Fibroblast of skin of left quadriceps (primary cell): ENCODE measurements around the gene LCOR.

ENCODE experiments used
- DNase-seq, 2 experiments: peaks; one replicate each; pipeline ENCODE4 v3.0.0-alpha.2; 2013; ENCODE audit warnings: low read depth in 2 of 2

LCOR gene

DNA sequence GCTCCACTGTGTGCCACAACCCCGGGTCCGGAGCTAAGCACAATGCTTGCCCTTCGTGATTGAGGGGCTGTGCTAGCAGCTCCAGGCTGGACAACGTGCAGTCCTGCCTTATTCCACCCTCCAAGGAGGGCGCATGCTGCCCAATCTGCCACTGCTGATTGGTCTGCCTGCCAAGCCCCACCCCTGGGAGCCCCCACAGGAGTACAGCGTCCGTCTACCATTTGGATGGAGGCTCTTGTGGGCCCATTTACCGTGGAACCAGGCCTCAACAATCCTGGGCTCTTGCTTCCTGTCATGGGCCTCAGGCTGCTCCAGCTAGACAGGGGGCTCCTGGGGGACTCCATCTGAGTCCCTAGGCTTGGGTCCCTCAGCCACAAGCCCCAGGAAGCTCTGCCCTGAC lies 180.4 kb downstream of the LCOR start:
- no peak for DNase-seq

DNA sequence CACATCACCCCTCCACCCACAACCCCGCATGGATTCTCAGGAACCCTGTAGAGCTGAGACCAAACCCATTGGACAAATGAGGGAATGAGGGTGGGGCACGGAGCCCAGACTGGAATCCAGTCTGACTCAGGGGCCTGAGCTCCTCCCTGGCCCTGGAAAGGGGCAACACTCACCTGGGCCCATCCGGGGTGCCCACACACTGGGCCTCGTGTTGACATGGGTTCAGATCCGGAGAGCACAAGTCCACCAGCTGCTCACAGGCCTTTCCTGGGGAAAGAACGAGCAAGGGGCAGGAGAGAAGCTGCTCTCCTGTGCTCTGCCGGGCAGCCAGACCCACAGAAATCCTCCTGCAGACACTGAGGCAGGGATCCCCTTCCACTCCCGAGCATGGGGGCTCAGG lies 181.5 kb downstream of the LCOR start:
- DNase-seq: no peak

DNA sequence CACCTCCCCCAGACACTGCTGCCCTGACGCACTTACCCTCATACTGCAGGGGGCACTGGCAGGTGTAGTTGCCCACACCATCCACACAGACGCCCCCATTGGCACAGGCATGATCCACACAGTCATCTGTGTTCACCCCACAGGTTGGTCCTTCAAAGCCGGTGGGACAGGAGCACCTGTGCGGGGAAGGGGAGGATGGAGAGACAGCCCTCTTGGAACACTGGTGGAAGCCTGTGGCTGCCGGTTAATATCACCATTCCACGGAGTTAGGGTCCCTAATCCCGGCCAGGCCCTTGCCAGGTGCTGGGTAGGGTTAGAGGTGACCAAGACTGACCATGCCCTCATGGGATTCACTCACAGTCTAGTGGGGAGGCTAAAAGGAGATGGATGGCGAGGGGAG lies 181.9 kb downstream of the LCOR start:
- DNase-seq: no peak

DNA sequence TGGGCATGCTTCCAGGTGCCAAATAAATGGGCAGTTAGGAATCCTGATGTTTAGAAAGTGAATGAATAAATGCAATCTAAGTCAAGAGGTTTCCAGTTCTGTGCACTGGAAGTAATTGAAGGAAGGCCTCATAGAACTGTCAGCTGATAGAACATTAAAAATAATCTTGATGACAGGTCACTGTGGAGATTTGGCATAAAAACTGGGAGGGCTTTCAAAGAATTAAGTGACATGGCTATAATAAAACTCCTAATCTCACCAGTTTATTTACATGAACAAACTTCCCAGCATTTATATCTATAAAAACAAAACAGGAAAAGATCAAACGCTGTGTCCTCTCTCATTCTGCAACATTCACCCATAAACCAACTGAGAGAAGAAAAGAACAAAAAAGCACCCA lies 183.1 kb downstream of the LCOR start:
- DNase-seq: no peak

DNA sequence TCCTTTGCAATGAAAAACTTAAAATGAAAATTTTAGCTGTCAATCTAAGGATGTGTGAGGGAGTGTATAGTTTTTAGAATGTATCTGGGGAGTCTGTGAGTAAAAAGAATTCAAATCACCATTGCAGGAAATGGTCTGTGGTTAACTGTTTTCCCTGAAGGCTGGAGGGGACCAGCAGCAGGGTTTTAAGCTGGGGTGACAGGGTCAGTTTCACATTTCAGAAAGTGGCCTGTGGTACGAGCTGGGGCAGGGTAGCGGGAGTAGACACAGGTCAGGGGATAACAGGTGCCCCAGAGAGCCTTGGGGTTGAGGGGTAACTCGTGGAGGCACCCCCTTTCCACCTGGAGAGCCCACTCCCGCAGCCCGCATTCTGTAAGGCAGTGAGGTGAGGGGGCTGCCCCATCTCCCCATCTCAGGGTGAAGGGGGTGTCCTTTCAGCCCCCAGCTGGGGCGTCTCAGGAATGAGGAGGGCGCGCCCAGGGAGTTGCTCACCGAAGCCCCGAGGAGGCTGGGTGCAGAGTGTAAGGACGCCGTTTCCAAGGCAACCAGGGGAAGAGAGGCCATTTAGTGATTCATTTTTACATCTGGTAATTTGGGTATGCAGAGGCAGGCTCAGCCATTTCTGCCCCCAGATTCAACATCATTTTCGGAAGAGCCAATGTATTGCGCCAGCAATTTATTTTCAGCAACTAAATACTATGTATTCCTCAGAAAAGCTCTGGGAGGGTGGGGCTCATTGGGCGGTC lies 184.8 kb downstream of the LCOR start:
- DNase-seq: no peak

DNA sequence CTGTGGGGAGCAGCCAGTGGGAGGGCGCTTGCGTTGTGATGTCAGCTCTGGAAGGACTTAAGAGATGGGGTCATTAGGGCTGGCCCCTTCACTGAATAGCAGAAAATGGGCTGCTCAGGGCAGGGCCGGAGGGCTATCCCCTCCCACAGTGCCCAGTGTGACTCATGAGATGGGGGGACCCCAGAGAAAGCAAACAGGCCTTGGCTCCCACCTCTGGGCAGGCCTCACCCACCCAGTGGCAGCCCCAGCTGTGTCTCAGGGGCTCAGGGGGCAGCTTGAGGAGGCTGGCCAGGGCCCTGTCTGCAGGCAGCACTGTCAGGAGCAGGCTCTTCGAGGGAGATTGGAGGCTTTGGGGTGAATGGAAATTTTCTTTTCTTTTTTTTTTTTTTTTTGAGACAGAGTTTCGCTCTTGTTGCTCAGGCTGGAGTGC lies 185.4 kb downstream of the LCOR start:
- no peak for DNase-seq

DNA sequence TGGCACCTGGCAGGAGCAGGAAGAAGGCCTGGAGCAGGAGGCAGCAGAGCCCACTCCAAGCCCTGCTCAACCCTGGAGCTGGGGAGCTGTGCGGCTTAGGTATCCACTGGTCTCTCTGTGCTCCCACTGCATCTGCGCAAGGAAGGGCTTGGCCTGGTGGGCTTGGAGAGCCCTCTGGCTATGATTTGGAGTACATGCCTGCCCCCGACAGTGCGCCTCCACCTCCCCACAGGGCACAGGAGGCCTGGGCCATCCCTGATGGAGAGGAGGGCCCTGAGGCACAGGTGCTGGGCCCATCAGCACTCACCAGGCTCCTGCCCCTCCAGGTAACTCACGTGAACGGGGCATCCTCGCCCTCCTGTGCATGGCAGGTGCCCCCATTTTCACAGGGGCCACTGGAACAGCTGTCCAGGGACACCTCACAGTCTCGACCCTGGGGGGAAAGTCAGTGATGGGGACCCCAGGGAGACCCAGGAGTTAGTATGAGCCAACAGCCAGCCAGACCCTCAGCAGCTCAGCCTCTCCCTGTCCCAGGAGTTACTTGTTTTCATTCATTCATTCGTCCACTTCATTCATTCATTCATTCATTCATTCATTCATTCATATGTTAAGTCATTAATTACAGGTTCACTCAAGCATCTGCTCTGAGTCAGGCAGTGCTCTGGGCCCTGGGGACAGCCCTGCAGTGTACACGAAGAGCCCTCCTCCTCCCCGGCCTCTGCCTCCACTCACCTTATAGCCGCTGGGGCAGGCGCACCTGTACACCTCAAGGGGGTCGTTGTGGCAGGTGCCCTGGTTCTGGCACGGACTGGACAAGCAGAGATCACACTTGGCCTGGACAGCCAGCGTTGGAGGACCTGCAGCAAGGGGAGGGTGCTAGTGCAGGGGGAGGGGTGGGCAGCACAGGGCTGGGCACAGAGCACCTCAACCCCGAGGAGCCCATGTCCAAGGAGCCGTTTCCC lies 186.4 kb downstream of the LCOR start:
- DNase-seq: no peak

DNA sequence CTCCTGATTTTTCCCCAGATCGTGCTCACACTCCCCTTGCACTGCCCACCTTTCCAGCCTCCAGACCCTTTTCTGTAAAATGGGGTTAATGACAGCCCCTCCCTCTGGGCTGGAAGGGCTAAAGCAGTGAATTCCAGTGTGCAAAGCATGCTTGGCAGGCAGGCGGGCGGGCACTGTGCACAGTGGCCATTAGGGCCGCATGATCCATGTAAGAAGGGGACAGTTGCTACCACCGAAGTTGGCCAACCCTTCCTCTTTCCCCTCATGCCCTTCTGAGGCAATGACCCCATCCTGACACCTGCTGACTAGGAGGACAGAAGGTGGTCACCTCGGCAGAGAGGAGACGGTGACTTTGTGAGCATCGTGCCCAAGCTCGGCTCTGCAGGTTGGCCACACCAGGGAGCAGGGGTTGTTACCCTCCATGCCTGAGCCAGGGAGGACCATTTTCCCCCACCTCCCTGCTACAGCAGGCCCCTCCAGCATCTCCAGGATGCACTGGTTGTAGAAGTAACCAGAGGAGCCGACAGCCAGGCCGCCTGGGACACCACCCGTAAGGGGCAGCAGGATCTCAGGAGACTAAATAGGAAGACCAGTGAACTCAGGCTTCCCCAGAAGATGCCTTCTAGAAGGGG lies 187.2 kb downstream of the LCOR start:
- no peak for DNase-seq

DNA sequence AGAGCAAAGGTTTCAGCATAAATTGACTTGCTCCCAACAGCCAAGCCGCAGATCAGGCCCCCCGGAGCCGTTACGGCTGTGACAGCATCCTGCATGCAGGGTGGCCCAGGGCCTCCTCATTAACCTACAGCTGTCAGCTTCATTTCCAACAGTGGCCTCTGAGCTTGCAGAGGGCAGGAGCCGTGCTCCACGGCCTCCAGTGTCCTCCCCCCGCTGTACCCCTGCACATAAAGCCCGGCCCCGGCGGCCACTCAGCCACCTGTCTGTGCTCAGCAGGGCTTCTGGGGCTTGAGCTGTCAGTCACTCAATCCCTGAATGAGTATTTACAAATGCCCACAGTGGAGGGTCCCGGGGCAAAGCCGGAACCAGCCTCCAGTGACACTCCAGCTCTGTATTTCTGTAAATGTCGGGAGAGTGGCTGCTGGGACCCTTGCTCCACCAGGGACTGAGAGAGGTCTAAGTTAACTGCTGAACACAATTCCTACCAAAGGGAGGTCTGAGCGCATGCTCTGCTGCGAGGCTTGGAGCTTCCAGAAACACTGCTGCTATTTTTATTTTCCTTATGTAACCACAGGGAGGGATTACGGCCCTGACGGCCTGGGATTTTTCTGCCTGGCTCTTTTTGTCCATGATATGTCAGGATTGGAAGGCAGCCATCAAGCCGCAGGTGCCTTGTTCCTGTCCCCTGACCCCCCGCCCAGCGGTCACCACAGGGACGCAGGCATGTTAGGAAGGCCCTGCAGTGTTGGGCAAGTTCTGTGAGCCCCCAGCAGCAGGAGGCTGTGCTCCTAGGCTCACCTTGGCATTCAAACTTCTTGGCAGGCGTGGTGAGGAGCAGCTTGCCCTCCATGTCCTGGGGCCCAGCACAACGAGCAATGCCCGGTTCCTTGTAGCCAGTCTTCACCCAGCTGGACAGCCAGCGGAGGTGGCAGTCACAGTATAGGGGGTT lies 188.6 kb downstream of the LCOR start:
- no peak for DNase-seq

DNA sequence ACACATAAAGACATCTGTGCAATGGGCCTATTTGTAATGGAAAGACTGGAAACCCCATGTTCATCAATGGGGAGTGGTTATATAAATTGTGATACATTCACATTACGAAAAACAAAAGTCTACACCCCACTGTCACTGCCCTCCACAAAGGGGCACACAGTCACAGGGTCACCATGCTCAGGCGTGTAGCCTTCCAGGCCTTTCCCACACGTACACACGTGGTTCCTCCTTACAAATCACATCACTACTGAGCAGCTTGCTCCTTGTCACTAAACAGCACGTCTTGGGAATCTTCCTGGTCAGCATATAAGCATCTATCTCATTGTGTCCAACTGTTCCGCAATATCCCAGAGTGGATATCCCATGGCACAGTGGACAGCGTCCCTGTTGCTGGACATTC lies 190.5 kb downstream of the LCOR start:
- no peak for DNase-seq

DNA sequence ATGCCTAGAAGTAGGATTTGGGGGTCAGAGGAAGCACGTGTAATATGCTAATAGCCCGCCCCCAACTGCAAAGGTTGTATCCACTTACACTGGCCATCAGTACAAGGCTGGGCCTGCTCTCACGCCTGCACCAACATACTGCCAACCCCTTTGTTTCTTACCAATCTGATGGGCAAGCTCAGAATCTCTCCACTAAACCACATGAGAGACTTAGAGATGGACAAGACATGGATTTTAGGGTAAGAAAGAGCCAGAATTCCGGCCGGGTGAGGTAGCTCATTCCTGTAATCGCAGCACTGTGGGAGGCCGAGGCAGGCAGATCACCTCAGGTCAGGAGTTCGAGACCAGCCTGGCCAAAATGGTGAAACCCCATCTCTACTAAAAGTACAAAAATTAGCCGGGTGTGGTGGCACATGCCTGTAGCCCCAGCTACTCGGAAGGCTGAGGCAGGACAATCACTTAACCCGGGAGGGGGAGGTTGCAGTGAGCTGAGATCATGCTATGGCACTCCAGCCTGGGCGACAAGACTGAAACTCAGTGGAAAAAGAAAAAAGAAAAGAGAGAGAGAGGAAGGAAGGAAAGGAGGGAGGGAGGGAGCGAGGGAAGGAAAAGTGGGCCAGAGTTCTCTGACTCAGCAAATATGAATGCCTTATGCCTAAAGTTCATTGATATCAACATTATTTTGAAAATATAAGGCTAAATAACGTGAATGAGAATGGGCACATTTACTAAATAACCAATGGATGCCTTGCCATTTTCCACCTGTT lies 191.5 kb downstream of the LCOR start:
- DNase-seq: no peak

DNA sequence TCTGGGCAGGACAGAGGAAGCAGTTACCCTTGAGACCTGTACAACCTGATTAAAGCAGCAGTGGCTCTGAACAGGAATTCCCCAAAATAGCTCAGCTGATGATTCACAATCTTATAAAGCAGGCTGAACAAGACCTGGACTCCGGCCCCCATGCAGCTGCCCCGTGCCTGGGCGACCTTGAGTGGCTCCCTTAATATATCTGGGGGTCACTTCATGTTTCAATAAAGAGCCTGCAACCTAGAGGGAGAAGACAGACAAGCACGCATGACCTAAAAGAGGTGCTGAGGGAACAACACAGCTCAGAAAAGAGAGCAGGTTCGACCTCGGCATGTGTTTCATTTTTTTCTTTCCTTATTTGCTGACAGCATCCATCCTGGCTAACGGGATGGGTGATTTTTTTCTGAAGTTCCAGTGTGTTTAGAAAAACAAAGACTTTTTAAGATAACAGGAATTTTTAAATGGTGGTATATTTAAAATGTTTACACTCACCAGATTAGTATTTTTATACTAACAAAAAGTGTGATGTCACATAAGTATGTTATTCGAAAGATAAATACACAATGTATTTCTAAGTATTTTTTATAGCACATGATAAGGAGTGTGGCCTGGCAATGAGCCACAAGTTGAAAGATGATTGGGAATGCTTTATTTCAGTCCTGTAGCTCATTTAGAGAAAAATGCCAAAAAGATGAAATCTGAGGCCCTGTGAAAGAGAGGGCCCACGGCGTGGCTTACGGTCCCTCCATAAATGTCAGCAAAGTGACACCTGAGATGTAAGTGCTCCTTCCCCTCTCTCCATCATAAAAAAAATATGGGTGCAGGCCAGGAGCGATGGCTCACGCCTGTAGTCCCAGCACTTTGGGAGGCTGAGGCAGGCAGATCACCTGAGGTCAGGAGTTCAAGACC lies 192.3 kb downstream of the LCOR start:
- peak in 1 of 2 experiments; percentile 34 for DNase-seq

DNA sequence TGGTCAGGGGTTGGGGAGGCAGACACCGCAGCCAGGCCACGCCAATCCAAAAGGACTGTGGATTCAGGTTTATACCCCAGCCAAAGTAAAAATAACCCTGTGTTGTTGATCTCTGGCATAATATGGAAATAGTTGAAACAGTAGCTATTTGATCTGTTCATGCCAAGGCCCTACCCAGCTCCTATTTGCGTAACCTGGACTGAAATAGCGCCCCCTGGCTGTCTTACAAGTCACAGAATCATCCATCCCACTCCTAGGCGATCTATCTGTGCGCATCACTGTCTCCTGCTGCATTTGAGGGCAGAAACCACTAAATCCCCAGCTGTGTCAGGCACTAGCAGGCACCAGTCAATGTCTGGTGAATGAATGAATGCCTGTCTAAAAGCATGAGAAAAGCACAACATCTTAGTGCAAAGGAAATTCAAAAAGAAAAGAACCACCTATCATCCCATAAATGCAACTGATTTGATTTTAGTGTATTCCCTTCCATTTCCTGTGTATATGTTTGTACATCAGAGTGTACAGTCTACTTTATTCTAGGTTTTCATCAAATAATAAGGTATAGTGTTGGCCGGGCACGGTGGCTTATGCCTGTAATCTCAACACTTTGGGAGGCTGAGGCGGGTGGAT lies 193.6 kb downstream of the LCOR start:
- no peak for DNase-seq

DNA sequence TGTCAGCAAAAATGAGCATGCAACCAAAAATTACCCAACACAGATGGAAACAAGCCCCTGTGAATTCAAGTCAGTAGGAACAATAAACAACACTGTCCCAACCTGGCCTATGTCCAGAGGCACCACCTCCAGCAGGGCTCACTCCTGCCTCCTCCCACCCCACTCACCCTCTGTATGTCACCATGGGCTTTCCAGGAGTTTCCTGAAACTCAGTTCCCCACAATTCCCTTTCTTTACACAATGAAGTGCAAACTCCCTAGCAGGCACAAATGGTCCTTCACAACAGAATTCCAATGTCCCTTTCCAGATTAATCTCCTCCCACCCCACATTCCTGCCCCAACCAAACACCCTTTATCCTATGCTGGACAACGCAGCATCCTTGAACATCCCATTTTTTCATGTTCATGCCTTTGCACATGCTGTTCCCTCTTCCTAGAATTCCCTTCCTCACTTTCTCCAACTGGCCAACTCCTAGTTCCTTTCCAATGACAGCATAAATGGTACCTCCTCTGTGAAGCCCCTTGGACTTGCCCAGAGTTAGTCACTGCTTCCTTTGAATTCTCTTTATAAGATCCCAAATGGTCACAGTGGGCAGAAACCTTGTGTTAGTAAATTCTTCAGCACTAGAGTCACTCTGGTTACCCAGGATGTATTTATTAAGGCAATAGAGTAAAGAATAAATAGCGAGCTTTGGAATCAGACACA lies 196.2 kb downstream of the LCOR start:
- DNase-seq: no peak

DNA sequence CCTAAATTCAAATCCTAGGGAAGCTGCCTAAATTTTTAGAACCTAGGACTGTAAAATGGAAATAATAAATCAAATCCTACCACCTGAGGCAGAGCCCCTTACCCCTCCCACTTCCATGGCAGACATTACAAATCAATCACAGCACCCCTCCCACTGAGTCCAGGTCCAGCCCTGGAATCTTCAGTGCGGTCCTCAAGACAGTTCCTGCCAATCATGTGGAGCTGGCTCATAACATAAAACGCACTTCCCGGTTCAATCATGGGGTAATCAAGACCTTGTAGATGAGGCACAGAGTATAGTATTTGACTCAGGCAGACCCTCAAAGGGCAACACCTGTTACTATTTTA lies 196.7 kb downstream of the LCOR start:
- no peak for DNase-seq

DNA sequence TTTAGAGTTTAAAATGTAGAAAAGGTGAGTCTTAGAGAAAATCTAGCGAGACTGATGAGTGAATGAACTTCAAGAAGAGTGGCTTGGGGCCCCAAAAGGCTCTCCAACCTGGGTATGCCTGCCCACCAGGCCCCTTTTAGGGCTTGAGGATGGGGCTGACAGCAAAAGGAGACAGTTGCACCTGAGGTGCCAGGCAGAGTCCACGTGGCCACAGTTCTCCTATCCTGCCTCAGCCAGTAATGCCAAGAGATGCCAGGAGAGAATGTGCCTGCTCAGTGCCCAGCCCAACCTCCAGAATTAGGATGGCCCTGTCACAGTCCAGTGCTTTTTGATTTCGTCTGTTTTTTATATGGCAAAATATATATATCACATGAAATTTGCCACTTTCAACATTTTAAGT lies 197.2 kb downstream of the LCOR start:
- no peak for DNase-seq

DNA sequence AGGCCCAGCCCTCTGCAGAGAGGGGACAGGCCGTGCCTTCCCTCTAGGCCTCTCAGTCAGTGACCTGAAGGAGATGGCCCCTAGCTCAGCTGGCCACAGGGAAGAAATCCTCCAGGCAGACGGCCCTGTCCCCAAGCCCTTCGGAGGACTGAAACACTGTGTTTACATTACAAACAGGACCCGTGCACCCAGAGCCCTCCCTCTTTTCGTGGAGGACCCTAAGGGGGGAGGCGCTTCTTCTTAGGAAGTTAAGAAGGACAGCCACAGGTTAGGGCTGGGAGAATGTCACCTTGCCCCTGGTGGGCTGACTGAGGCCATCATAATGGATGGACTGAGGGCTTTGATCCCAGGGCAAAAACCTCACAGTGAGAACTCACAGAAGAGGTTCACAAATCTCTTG lies 198.8 kb downstream of the LCOR start:
- DNase-seq: no peak

DNA sequence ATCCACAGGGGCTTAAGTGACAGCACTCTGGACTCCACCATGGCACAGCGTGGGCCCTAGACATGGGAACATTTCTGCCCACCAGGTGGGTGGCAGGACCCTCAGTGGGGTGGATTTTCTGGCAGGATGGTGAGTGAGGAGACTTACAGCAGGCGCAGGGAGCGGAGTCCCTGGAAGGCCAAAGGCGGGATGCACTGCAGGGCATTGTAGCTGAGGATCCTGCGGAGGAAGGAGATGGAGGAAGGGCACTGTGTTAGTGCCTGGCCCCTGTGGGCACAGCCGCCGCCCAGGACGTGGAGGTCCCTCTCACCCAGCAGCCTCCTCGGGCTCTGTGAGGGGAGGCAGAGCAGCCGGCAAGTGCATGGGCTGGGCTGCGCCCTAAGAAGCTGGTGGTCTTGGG lies 199.4 kb downstream of the LCOR start:
- no peak for DNase-seq

DNA sequence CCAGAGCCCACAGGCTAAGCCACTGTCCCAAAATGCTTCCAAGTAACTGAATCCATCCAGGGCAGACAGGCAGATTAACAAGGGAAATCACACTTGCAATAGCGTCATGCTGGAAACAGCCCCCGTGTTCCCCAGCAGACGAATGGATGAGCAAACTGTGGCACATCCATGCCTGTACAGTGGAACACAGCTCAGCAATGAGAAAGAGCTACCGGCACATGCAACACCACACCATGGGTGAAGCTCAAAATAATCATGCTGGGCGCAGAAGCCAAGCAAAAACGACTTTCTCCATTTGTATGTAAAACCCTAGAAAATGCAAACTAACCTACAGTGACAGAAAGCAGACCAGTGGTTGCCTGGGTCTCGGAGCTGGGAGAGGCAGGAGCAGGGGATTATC lies 200.5 kb downstream of the LCOR start:
- DNase-seq: no peak
